ENCODE results near the gene CRISPLD2.
A peak's percentile ranks its signal among the peaks of the same experiment; 100 is the strongest.

- TF ChIP-seq POLR2A (IDR thresholded peaks at IDR 0.05) = no peak
- peak in 1 of 3 donors; percentile 13 for TF ChIP-seq POLR2AphosphoS5 (IDR thresholded peaks at IDR 0.05)
Measured at GRCh38 chr16:84892097-84892496, 72.3 kb downstream of the CRISPLD2 start.

Data from spleen (tissue), 3 donors.